Occipital lobe (tissue), 2 donors: Measurements from ENCODE around the gene FRMD4A. TPM values are rescaled to one million over a fixed set of nuclear protein-coding genes. Genes with fewer than 3 reads are reported as not detected.
"Not testable (repeated sequence)": the region's sequence is repeated elsewhere in the genome, so short reads cannot be mapped to it uniquely, and the experiment has no call there.

Experiments
- DNase-seq: peaks from one replicate; lab custom pipeline; 2025; lab: John Stamatoyannopoulos, UW
- total RNA-seq: library from RNA; depleted of rRNA; stranded (reverse); fragments of >200 nt; gene quantifications from one replicate; pipeline ENCODE4 v1.2.3, GENCODE V29; 2014

The FRMD4A gene
- total RNA-seq, 1 donor from 2014 or later, result 153 TPM

GRCh38 chr10:13859979-13860654, 470.6 kb downstream of the FRMD4A start:
- no peak for DNase-seq

- DNase-seq, result no peak
Observed at GRCh38 chr10:13858709-13859108, 472.0 kb downstream of the FRMD4A start.

- DNase-seq, result no peak
Observed at GRCh38 chr10:13857451-13857850, 473.3 kb downstream of the FRMD4A start.

DNA sequence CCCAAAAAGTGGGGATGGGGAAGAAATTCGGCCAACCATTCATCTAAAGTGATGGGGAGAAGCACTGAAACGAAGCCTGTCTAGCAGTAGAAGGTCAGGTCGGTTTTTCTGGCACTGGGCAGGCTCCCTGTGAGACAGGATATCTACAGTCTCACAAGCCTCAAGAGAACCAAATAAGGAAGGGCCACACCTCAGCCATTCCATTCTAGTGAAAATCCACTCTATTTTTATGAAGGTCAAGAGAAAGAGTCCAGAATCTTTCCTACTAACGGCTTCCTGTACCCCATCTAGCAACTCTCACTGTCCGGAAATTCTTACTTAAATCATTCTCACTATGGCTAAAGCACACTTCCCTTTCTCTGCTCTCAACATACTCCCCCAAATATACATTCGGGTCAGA, 476.9 kb downstream of the FRMD4A start:
- DNase-seq, result no peak

GRCh38 chr10:13852872-13853271, 477.9 kb downstream of the FRMD4A start:
- no peak for DNase-seq

DNA sequence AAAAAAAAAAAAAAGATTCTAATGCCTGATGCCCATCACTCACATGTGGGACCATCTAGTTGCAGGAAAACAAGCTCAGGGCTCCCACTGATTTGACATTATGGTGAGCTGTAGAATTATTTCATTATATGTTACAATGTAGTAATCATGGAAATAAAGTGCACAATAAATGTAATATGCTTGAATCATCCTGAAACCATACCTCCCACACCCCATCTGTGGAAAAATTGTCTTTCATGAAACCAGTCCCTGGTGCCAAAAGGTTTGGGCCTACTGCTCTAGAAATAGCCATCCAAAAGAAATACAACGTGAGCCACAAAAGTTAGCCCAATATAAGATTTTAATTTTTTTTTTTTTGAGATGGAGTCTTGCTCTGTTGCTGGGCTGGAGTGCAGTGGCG, 478.8 kb downstream of the FRMD4A start:
- no peak for DNase-seq

- DNase-seq, result no peak
Observed at GRCh38 chr10:13848520-13849445, 481.9 kb downstream of the FRMD4A start.

- no peak for DNase-seq
Observed at GRCh38 chr10:13847201-13847631, 483.5 kb downstream of the FRMD4A start.

GRCh38 chr10:13845897-13846296, 484.8 kb downstream of the FRMD4A start:
- no peak for DNase-seq

- no peak for DNase-seq
Observed at GRCh38 chr10:13844651-13845050, 486.1 kb downstream of the FRMD4A start.

- DNase-seq, result no peak
Observed at GRCh38 chr10:13842117-13842516, 488.6 kb downstream of the FRMD4A start.

GRCh38 chr10:13840036-13840435, 490.7 kb downstream of the FRMD4A start:
- no peak for DNase-seq

- DNase-seq, result no peak
Observed at GRCh38 chr10:13839430-13839990, 491.2 kb downstream of the FRMD4A start.

DNA sequence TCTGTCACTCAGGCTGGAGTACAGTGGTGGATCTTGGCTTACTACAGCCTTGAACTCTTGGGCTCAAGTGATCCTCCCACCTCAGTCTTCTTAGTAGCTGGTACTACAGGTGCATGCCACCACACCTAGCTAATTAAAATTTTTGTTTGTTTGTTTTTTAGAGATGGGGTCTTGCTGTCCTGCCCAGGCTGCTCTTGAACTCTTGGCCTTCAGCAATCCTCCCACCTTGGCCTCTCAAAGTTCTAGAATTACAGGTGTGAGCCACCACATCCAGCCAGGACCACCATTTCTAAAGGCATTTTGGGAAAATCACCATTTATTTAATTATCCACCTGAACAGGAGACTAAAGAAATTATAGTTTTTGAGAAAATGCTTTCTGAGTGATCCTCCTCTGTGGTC, 491.7 kb downstream of the FRMD4A start:
- no peak for DNase-seq

DNA sequence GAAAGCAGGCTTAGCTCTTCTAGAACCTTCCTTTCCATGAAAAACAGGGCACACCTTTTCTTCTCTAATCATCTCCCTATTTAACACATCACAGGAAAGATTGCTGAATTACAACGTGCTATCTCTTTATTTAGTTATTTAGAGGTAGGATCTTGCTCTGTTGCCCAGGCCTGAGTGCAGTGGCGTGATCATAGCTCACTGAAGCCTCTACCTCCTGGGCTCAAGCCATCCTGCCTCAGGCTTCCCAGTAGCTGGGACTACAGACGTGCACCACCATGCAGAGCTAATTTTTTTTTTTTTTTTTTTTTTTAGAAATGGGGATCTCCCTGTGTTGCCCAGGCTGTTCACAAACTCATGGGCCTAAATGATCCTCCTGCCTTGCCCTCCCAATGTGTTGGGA, 492.8 kb downstream of the FRMD4A start:
- DNase-seq, result no peak

DNA sequence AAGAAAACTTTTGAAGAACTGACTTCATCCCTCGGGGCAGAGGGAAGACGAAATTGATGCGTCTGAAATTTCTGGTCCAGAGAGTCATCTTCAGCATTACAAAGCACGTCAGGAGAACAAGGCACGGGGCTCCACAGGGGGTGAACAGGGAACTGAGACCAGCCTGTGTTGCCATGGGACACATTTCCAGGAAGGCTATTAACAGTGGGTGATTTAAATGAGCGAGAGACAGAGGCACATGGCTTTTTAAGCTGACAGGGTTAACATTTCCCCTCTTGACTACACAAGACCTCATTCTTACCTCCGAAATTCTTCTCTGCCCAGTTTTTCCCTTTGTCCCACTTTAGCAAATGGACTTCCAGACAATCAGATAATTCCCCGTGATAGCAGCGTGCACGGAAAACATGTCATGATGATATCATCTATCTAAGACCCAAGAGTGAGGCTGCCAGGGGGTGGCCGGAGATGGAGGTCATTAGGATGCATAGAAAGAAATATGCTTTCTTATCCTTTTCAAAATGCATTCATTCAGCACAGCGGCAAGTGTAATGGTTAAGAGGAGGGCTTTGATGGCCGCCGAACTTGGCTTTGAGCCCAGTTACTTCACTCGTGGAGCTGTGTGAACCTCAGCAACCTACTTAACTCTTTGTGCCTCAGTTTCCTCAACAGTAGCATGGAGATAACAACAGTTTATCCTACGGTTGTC, 496.0 kb downstream of the FRMD4A start:
- no peak for DNase-seq

GRCh38 chr10:13831711-13832141, 499.0 kb downstream of the FRMD4A start:
- DNase-seq, result no peak

GRCh38 chr10:13830385-13830784, 500.3 kb downstream of the FRMD4A start:
- no peak for DNase-seq

DNA sequence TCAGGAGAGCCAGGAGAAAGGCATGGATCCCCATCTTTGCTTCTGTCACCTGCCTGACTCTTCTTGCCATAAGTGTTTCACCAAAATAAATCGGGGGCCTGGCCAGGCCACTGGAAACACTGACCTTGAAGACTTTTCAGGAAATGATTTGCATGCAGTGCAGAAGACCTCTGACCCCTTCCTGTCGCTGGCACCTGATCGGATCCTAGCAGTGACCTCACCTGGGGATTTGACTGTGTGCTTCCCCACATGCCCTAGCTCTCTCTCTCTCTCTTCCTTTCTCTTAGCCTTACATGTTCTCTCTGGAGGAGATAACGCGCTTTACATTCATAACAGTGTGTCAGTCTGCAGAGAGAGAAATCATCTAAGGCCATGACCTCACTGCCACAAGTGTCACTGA, 500.9 kb downstream of the FRMD4A start:
- no peak for DNase-seq

DNA sequence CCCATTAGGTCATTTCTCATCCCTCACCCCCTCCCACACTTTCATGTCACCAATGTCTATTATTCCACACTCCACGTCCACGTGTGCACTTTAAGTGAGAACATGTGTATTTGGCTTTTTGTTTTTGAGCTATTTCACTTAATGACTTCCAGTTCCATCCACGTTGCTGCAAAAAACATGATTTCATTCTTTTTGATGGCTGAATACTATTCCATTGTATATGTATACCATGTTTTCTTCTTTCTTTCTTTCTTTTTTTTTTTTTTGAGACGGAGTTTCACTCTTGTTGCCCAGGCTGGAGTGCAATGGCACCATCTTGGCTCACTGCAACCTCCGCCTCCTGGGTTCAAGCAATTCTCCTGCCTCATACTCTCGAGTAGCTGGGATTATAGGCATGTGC, 502.4 kb downstream of the FRMD4A start:
- DNase-seq, result not testable (repeated sequence)

DNA sequence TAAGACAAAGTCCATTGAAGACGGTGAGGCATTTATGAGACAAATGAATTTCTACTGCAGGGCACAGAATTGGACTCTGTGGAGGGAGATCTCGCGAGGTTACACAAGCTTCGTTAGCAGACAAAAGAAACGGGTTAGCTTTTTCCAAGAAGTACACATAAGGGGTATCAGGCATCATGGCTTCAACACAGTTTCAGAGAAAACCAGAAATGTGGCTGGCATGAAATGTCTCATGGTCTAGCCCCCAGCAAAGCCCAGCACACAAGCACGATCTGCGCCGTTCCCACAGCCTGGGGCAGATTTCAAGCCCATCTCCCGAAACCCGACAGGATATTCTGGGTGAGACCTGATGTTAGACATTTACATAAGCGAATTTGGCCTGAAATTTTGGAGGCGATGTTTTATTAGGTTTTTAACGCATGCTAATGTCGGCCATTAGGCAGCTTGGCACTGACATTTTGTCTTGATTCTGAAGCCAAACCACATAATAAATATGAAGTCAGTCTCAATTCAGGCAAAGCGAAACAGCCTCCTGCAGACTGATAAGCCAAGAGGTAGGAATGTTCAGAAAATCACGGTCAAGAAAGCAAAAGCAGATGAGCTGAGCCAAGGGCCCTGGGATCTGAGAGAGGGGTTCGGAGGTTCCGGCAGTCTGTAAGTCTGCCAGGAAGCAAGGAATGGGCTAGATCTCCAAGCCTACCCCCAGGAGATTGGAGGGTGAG, 503.5 kb downstream of the FRMD4A start:
- DNase-seq, result no peak
